ENCODE data around the gene DNAL1. TPM values are rescaled to one million over a fixed set of nuclear protein-coding genes. Genes with fewer than 3 reads are reported as not detected.

DNAL1 gene
- total and polyA plus RNA-seq, 2 of the 13 experiments (the other 11 are each of a cell fraction or from before 2014, with no cell fraction given): 1.4 to 13.3 TPM

DNA sequence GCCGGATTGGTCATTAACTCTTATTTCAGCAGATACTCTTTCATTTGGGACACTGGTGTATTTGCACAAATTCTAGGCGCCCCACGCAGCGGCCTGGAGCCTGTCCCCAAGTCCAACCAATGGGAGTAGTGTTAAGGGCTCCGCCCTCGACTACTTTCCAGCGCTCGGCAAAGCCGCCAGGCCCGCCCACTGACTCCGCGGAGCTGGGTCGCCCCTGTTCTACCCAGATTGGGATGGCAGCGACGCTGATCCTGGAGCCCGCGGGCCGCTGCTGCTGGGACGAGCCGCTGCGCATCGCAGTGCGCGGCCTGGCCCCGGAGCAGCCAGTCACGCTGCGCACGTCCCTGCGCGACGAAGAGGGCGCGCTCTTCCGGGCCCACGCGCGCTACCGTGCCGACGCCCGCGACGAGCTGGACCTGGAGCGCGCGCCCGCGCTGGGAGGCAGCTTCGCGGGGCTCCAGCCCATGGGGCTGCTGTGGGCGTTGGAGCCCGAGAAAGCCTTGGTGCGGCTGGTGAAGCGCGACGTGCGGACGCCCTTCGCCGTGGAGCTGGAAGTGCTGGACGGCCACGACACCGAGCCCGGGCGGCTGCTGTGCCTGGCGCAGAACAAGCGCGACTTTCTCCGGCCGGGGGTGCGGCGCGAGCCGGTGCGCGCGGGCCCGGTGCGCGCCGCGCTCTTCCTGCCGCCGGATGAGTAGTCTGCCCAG, 32.3 kb upstream of the DNAL1 start, which contains the start of gene ACOT6 (continued):
- TF ChIP-seq, protein P1, sequence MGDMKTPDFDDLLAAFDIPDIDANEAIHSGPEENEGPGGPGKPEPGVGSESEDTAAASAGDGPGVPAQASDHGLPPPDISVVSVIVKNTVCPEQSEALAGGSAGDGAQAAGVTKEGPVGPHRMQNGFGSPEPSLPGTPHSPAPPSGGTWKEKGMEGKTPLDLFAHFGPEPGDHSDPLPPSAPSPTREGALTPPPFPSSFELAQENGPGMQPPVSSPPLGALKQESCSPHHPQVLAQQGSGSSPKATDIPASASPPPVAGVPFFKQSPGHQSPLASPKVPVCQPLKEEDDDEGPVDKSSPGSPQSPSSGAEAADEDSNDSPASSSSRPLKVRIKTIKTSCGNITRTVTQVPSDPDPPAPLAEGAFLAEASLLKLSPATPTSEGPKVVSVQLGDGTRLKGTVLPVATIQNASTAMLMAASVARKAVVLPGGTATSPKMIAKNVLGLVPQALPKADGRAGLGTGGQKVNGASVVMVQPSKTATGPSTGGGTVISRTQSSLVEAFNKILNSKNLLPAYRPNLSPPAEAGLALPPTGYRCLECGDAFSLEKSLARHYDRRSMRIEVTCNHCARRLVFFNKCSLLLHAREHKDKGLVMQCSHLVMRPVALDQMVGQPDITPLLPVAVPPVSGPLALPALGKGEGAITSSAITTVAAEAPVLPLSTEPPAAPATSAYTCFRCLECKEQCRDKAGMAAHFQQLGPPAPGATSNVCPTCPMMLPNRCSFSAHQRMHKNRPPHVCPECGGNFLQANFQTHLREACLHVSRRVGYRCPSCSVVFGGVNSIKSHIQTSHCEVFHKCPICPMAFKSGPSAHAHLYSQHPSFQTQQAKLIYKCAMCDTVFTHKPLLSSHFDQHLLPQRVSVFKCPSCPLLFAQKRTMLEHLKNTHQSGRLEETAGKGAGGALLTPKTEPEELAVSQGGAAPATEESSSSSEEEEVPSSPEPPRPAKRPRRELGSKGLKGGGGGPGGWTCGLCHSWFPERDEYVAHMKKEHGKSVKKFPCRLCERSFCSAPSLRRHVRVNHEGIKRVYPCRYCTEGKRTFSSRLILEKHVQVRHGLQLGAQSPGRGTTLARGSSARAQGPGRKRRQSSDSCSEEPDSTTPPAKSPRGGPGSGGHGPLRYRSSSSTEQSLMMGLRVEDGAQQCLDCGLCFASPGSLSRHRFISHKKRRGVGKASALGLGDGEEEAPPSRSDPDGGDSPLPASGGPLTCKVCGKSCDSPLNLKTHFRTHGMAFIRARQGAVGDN (CRISPR knock-in tag; IDR thresholded peaks at IDR 0.05): peak; percentile 92
- no peak for TF ChIP-seq PRMT3 (CRISPR knock-in tag; IDR thresholded peaks at IDR 0.05; ENCODE audit: borderline replicate concordance, low read depth)
- TF ChIP-seq CBX5 (CRISPR knock-in tag; IDR thresholded peaks at IDR 0.05; ENCODE audit: borderline replicate concordance): 0 out of 2 replicates have a peak, but pooled peaks have one; percentile 21
- peak; percentile 78 for TF ChIP-seq REPIN1 (CRISPR knock-in tag; IDR thresholded peaks at IDR 0.05; ENCODE audit: borderline replicate concordance, low read depth)
- no peak for TF ChIP-seq ZNF550 (CRISPR knock-in tag; IDR thresholded peaks at IDR 0.05; ENCODE audit: borderline replicate concordance)
- no peak for TF ChIP-seq STAG1 (CRISPR knock-in tag; IDR thresholded peaks at IDR 0.05)
- TF ChIP-seq, protein P2, sequence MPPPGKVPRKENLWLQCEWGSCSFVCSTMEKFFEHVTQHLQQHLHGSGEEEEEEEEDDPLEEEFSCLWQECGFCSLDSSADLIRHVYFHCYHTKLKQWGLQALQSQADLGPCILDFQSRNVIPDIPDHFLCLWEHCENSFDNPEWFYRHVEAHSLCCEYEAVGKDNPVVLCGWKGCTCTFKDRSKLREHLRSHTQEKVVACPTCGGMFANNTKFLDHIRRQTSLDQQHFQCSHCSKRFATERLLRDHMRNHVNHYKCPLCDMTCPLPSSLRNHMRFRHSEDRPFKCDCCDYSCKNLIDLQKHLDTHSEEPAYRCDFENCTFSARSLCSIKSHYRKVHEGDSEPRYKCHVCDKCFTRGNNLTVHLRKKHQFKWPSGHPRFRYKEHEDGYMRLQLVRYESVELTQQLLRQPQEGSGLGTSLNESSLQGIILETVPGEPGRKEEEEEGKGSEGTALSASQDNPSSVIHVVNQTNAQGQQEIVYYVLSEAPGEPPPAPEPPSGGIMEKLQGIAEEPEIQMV (CRISPR knock-in tag; IDR thresholded peaks at IDR 0.05; ENCODE audit: low read depth): no peak
- no peak for TF ChIP-seq NFE2L2 (IDR thresholded peaks at IDR 0.05; ENCODE audit: low read length)
- TF ChIP-seq TOPORS (CRISPR knock-in tag; IDR thresholded peaks at IDR 0.05): peak; percentile 64; the same call in 1 of the 2 replicates
- TF ChIP-seq ZNF441 (CRISPR knock-in tag; IDR thresholded peaks at IDR 0.05; ENCODE audit: borderline replicate concordance): peak; percentile 62
- no peak for TF ChIP-seq ZNF282 (IDR thresholded peaks at IDR 0.05; ENCODE audit: partially characterized antibody)
- peak; percentile 49; the same call in 1 of the 2 replicates for TF ChIP-seq ZFP90 (CRISPR knock-in tag; IDR thresholded peaks at IDR 0.05; ENCODE audit: borderline replicate concordance)
- TF ChIP-seq ZNF709 (CRISPR knock-in tag; IDR thresholded peaks at IDR 0.05): peak; percentile 76; the same call in 1 of the 2 replicates
- TF ChIP-seq ATF1 (CRISPR knock-in tag; IDR thresholded peaks at IDR 0.05): no peak
- peak; percentile 36; the same call in 1 of the 2 replicates for TF ChIP-seq PITX1 (CRISPR knock-in tag; IDR thresholded peaks at IDR 0.05)
- peak; percentile 70 for TF ChIP-seq SALL1 (CRISPR knock-in tag; IDR thresholded peaks at IDR 0.05)
- no peak for TF ChIP-seq ZNF263 (CRISPR knock-in tag; IDR thresholded peaks at IDR 0.05)
- TF ChIP-seq NFATC3 (CRISPR knock-in tag; IDR thresholded peaks at IDR 0.05): no peak
- TF ChIP-seq MXI1 (IDR thresholded peaks at IDR 0.05; ENCODE audit: borderline replicate concordance, low read depth, low read length): no peak
- TF ChIP-seq ZNF556 (CRISPR knock-in tag; IDR thresholded peaks at IDR 0.05; ENCODE audit: borderline replicate concordance): peak; percentile 80; the same call in 1 of the 2 replicates
- peak; percentile 88; the same call in 1 of the 2 replicates for TF ChIP-seq ZNF558 (CRISPR knock-in tag; IDR thresholded peaks at IDR 0.05; ENCODE audit: borderline replicate concordance)
- TF ChIP-seq, protein P3, sequence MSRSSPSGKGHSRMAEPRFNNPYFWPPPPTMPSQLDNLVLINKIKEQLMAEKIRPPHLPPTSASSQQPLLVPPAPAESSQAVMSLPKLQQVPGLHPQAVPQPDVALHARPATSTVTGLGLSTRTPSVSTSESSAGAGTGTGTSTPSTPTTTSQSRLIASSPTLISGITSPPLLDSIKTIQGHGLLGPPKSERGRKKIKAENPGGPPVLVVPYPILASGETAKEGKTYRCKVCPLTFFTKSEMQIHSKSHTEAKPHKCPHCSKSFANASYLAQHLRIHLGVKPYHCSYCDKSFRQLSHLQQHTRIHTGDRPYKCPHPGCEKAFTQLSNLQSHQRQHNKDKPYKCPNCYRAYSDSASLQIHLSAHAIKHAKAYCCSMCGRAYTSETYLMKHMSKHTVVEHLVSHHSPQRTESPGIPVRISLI (CRISPR knock-in tag; IDR thresholded peaks at IDR 0.05; ENCODE audit: borderline replicate concordance): peak; percentile 45; the same call in 1 of the 2 replicates
- no peak for TF ChIP-seq GATAD2A (CRISPR knock-in tag; IDR thresholded peaks at IDR 0.05)
- TF ChIP-seq HNRNPLL (IDR thresholded peaks at IDR 0.05; ENCODE audit: low read depth, low read length, poor library complexity, severe bottlenecking): peak; percentile 81

Data from HepG2 (cell line).